ENCODE measurements around the gene PIP4P1.

- TF ChIP-seq CTCF (IDR thresholded peaks at IDR 0.05) (peak in 1 of 6 experiments; percentile 2), POLR2A (IDR thresholded peaks at IDR 0.05) (no peak)
These were observed 5.6 kb downstream of the PIP4P1 start for GRCh38 chr14:20455355-20456300.
